Upper lobe of left lung (tissue), 6 donors: Measurements from ENCODE around the gene UGT3A2. TPM values are rescaled to one million over a fixed set of nuclear protein-coding genes. Genes with fewer than 3 reads are reported as not detected.

Experiments
- small RNA-seq, 4 donors: library from RNA; depleted of rRNA; stranded (forward); fragments of <200 nt; gene quantifications; one replicate each; pipeline ENCODE3, GENCODE V24; 2016
- total RNA-seq, 6 donors: library from RNA; depleted of rRNA in 4 of 6; stranded (reverse); fragments of >200 nt in 4 of 6; gene quantifications; one replicate each; pipeline versions ENCODE4 v1.1.0 to v1.2.1, GENCODE V29; 2016 to 2021
- donor health status: DM: no; HTN: no; CAD: no; lungs with moderate emphysema.
- donor health status: DM: no; HTN: yes; CAD: no; lungs with severe emphysema.

UGT3A2 gene
- total RNA-seq, 6 donors from 2014 or later: not detected

Small RNA genes lying within 50 kb of the gene (small RNA-seq; reads per million reads assigned to genes)
- 0 reads per million in 4 donors for gene AC016612.1

Other genes with a start within 250 kb of the UGT3A2 start
- gene IL7R, start 210.0 kb downstream of the UGT3A2 start, total RNA-seq: 100 to 1,000 TPM in 2 of 6 donors, 10 to 100 TPM in 4; 86.8 to 139 (median 94.7) TPM
- gene CAPSL, start 128.3 kb downstream of the UGT3A2 start, total RNA-seq: 10 to 100 TPM in 1 of 6 donors, 1 to 10 TPM in 3, not detected in 2; 5.0 to 35.9 (median 7.5) TPM
- not detected for gene UGT3A1, start 75.5 kb downstream of the UGT3A2 start, total RNA-seq
- 10 to 100 TPM in 2 of 6 donors, 1 to 10 TPM in 4; 3.8 to 27.0 (median 8.8) TPM for gene LMBRD2, start 85.0 kb upstream of the UGT3A2 start, total RNA-seq
- gene SKP2, start 85.2 kb upstream of the UGT3A2 start, total RNA-seq: 10 to 100 TPM in 5 of 6 donors, 1 to 10 TPM in 1; 7.7 to 16.8 (median 14.4) TPM
- 10 to 100 TPM; 12.6 to 39.6 (median 19.9) TPM for gene NADK2, start 175.0 kb upstream of the UGT3A2 start, total RNA-seq
- 1 to 10 TPM; 1.1 to 4.6 (median 2.8) TPM for gene RANBP3L, start 235.0 kb upstream of the UGT3A2 start, total RNA-seq